VCaP (cell line): ENCODE results near the gene STK38.
A peak's percentile ranks its signal among the peaks of the same experiment; 100 is the strongest.

Experiments
- H3K27ac ChIP-seq: fragments of 450-650 bp; 2 replicates; pipeline ENCODE4 v1.5.1; 2017
- CTCF ChIP-seq: fragments of 450-650 bp; conservative IDR thresholded peaks from 2 replicates; pipeline ENCODE4 v1.5.1; 2017; ENCODE audit warnings: mild to moderate bottlenecking, moderate library complexity

STK38 gene

GRCh38 chr6:36445621-36446020, 101.7 kb downstream of the STK38 start:
- peak overlapping the region; percentile 96 for H3K27ac ChIP-seq
- no peak for TF ChIP-seq CTCF

GRCh38 chr6:36444470-36444869, 102.8 kb downstream of the STK38 start:
- peak overlapping the region; percentile 96 for H3K27ac ChIP-seq

More at GRCh38 chr6:36444470-36444869, 102.8 kb downstream of the STK38 start:
- no peak for TF ChIP-seq CTCF
